Erythroblast (primary cell): ENCODE results near the gene B3GNT4.

Experiments
- GATA1 ChIP-seq: IDR thresholded peaks from 2 replicates; pipeline ENCODE4 v1.6.1; 2011; ENCODE audit warnings: low read depth, mild to moderate bottlenecking, control low read depth, low read length, moderate library complexity
- POLR2A ChIP-seq: IDR thresholded peaks from 2 replicates; pipeline ENCODE4 v1.6.1; 2011; ENCODE audit warnings: mild to moderate bottlenecking, low read length

GRCh38 chr12:122225683-122226365 is 22.3 kb downstream of the B3GNT4 start, which contains the start of gene DIABLO:
- TF ChIP-seq POLR2A, result peak; percentile 95
- no peak for TF ChIP-seq GATA1
